PC-9 (cell line): ENCODE results near the gene PRR15L. TPM values are rescaled to one million over a fixed set of nuclear protein-coding genes. Genes with fewer than 3 reads are reported as not detected.

Experiments
- BruUV-seq: library from RNA; stranded (reverse); fragments of 400-500 nt; replicated peaks from 2 replicates; lab custom pipeline; 2021; lab: Mats Ljungman, UMichigan
- CTCF ChIA-PET: fragments of 300-600 bp; sonication (Branson Sonifier 250); formaldehyde crosslinking; loops from one replicate; lab custom pipeline; 2022; ENCODE audit warnings: antibody characterized with exemption; lab: Charles Lee
- POLR2A ChIA-PET: fragments of 300-600 bp; sonication (Branson Sonifier 250); formaldehyde crosslinking; loops from one replicate; lab custom pipeline; 2022; ENCODE audit warnings: antibody characterized with exemption; ENCODE audit not compliant: unreplicated experiment; lab: Charles Lee
- DNase-seq, 2 experiments: peaks; one replicate each; pipeline versions ENCODE4 v3.0.0 to v3.0.0-alpha.2; 2015 to 2022; ENCODE audit warnings: mixed read lengths in 1 of 2
- H2AFZ ChIP-seq: fragments of 200-600 bp; sonication (generic); 2 replicates; pipeline ENCODE4 v1.8.1; 2017; ENCODE audit warnings: antibody characterized with exemption
- H3F3A ChIP-seq: fragments of 200-600 bp; sonication (generic); 2 replicates; pipeline ENCODE4 v1.8.1; 2017; ENCODE audit warnings: antibody characterized with exemption, mild to moderate bottlenecking, low read depth; ENCODE audit not compliant: insufficient read depth
- H3K27ac ChIP-seq: fragments of 200-600 bp; sonication (generic); 2 replicates; pipeline ENCODE4 v1.6.1; 2016; ENCODE audit warnings: mixed run types
- H3K27me3 ChIP-seq: fragments of 200-600 bp; sonication (generic); 2 replicates; pipeline ENCODE4 v1.6.1; 2016; ENCODE audit warnings: low read depth, mixed run types; ENCODE audit not compliant: insufficient read depth
- H3K36me3 ChIP-seq: fragments of 200-600 bp; sonication (generic); 2 replicates; pipeline ENCODE4 v1.6.1; 2016; ENCODE audit warnings: low read depth, mixed run types
- H3K4me1 ChIP-seq: fragments of 200-600 bp; sonication (generic); replicated peaks from 2 replicates; pipeline ENCODE4 v1.6.1; 2016; ENCODE audit warnings: mixed run types; ENCODE audit not compliant: insufficient read depth
- H3K4me2 ChIP-seq: fragments of 200-600 bp; sonication (generic); 2 replicates; pipeline ENCODE4 v1.6.1; 2017; ENCODE audit warnings: mixed run types
- H3K4me3 ChIP-seq: fragments of 200-600 bp; sonication (generic); 2 replicates; pipeline ENCODE4 v1.6.1; 2016; ENCODE audit warnings: mixed run types
- H3K79me2 ChIP-seq: fragments of 200-600 bp; sonication (generic); 2 replicates; pipeline ENCODE4 v1.6.1; 2017; ENCODE audit warnings: low read depth, mixed run types
- H3K9me2 ChIP-seq: fragments of 200-600 bp; sonication (generic); 2 replicates; pipeline ENCODE4 v1.8.1; 2017; ENCODE audit warnings: mild to moderate bottlenecking; ENCODE audit not compliant: insufficient read depth
- H3K9me3 ChIP-seq: fragments of 200-600 bp; sonication (generic); 2 replicates; pipeline ENCODE4 v1.8.1; 2016; ENCODE audit warnings: low read depth; ENCODE audit not compliant: insufficient read depth
- H4K20me1 ChIP-seq: fragments of 200-600 bp; sonication (generic); 2 replicates; pipeline ENCODE4 v1.8.1; 2017; ENCODE audit not compliant: insufficient read depth
- EZH2 ChIP-seq: fragments of 200-600 bp; sonication (generic); IDR thresholded peaks from 2 replicates; pipeline ENCODE4 v1.8.0; 2017; ENCODE audit warnings: antibody characterized with exemption, low read depth
- intact Hi-C: fragments of 100-400 bp; cut with micrococcal nuclease; formaldehyde crosslinking; loops from one replicate; pipeline ENCODE4 v1.10.0; 2022; ENCODE audit not compliant: unreplicated experiment
- total RNA-seq: library from RNA; stranded (reverse); gene quantifications from 2 replicates; pipeline ENCODE4 v1.2.3, GENCODE V29; 2021
- TF ChIP-seq, protein P1 (sequence below): fragments of 200-600 bp; sonication (generic); conservative IDR thresholded peaks from 2 replicates; pipeline ENCODE4 v1.6.1; 2017; ENCODE audit warnings: mixed run types, antibody characterized with exemption, mild to moderate bottlenecking, moderate library complexity

The PRR15L gene
- total RNA-seq, 1 experiment from 2014 or later: 5.3 TPM

DNA sequence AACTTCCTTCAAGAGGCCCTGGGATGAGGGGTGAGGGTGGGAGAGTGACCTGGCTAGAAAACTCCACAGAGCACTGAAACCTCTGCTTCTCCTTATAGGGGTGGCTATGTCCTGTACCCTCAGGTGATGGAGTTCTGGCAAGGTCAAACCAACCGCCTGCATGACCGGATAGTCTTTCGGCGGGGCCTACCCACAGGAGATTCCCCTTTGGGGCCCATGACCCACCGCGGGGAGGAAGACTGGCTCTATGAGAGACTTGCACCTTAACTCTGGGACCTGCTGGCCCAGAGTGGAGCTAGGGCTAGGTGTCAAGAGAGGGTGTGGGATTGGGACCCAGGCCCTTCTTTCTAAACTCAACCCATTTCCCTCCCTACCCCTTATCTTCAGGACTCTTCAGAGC is 11.2 kb downstream of the PRR15L start:
- ChIA-PET CTCF (interaction anchor here (0.6 to 1.9 kb wide), 9 partner anchors 10 to 349 kb away, joined by 3 to 13 read pairs (median 4); partner anchors contain the start of genes CDK5RAP3, SCRN2 and SP2), POLR2A (interaction anchor here (0.5 to 0.9 kb wide), 5 partner anchors 10 to 33 kb away, joined by 3 to 12 read pairs (median 4); partner anchors contain the start of genes CDK5RAP3 and PRR15L)
- H3K27me3 ChIP-seq: no peaks in the 10 kb centered on the region
- H3K79me2 ChIP-seq: peaks cover 26% of the 10 kb centered on the region
- TF ChIP-seq EZH2: no peak
- TF ChIP-seq, protein P1, sequence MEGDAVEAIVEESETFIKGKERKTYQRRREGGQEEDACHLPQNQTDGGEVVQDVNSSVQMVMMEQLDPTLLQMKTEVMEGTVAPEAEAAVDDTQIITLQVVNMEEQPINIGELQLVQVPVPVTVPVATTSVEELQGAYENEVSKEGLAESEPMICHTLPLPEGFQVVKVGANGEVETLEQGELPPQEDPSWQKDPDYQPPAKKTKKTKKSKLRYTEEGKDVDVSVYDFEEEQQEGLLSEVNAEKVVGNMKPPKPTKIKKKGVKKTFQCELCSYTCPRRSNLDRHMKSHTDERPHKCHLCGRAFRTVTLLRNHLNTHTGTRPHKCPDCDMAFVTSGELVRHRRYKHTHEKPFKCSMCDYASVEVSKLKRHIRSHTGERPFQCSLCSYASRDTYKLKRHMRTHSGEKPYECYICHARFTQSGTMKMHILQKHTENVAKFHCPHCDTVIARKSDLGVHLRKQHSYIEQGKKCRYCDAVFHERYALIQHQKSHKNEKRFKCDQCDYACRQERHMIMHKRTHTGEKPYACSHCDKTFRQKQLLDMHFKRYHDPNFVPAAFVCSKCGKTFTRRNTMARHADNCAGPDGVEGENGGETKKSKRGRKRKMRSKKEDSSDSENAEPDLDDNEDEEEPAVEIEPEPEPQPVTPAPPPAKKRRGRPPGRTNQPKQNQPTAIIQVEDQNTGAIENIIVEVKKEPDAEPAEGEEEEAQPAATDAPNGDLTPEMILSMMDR: no peak
- intact Hi-C loops: loop anchor here (10.0 kb wide), 1 partner anchor 668 kb away; the partner anchor contains the start of genes HOXB7 and HOXB8
- H3K27ac ChIP-seq: peak overlapping the region; percentile 6; the same call in 1 of the 2 replicates
- no TSS peak for BruUV-seq
- H3K36me3 ChIP-seq: peaks cover 20% of the 10 kb centered on the region
- peaks cover 46% of the 10 kb centered on the region for H3K4me1 ChIP-seq
- no peaks in the 10 kb centered on the region for H4K20me1 ChIP-seq
- peaks cover 48% of the 10 kb centered on the region; the same call in 1 of the 2 replicates for H3F3A ChIP-seq
- no peak overlapping the region for H3K4me3 ChIP-seq
- no peak overlapping the region for H2AFZ ChIP-seq
- H3K9me3 ChIP-seq: no peaks in the 10 kb centered on the region
- DNase-seq: no peak
- H3K9me2 ChIP-seq: no peaks in the 10 kb centered on the region
- no peak overlapping the region for H3K4me2 ChIP-seq

- Histone ChIP-seq H4K20me1 (no peaks in the 10 kb centered on the region), H3K4me2 (no peak overlapping the region), H3K4me1 (peaks cover 50% of the 10 kb centered on the region), H3K79me2 (peaks cover 26% of the 10 kb centered on the region), H3K27ac (peak overlapping the region; percentile 6; the same call in 1 of the 2 replicates), H3F3A (peaks cover 48% of the 10 kb centered on the region; the same call in 1 of the 2 replicates), H3K27me3 (no peaks in the 10 kb centered on the region), H2AFZ (no peak overlapping the region), H3K36me3 (peaks cover 20% of the 10 kb centered on the region), H3K4me3 (no peak overlapping the region), H3K9me2 (no peaks in the 10 kb centered on the region), H3K9me3 (no peaks in the 10 kb centered on the region)
- DNase-seq: no peak
- ChIA-PET CTCF (interaction anchor here (0.8 kb wide), 1 partner anchor 102 kb away, joined by 3 read pairs; no protein-coding TSS in a partner anchor), POLR2A (no interaction called here)
- no peak for TF ChIP-seq EZH2
- TF ChIP-seq, protein P1: no peak
- no TSS peak for BruUV-seq
- intact Hi-C loops: loop anchor here (10.0 kb wide), 1 partner anchor 669 kb away; the partner anchor contains the start of genes HOXB7 and HOXB8
These were observed 11.9 kb downstream of the PRR15L start for GRCh38 chr17:47945529-47946508.

DNA sequence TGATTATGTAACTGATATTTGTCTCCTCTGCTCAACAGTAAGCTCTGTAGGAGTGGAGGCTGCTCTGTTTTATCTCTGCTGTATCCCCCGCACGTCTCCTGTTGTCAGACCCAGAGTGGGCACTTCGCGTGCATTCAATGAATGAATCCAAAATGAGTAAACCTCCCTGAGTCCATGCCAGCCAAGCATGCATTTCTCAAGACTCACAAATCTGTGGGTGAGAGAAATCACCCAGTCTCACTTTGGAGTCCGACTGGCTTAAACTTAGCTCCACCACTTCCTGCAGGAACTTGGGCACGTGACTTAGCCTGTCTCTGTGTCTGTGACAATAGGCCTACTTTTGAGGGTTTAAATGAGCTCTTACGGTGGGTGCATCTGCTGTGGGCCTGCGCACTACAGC is 12.6 kb downstream of the PRR15L start:
- CTCF ChIA-PET: no interaction called here
- H3K4me1 ChIP-seq: peaks cover 53% of the 10 kb centered on the region
- peaks cover 20% of the 10 kb centered on the region for H3K36me3 ChIP-seq

More for the DNA sequence above, 12.6 kb downstream of the PRR15L start:
- Histone ChIP-seq H3K27me3 (no peaks in the 10 kb centered on the region), H3F3A (peaks cover 47% of the 10 kb centered on the region; the same call in 1 of the 2 replicates), H3K4me3 (no peak overlapping the region), H3K9me3 (no peaks in the 10 kb centered on the region), H3K9me2 (no peaks in the 10 kb centered on the region), H3K4me2 (no peak overlapping the region), H2AFZ (no peak overlapping the region), H3K27ac (no peak overlapping the region), H4K20me1 (no peaks in the 10 kb centered on the region), H3K79me2 (peaks cover 26% of the 10 kb centered on the region)
- DNase-seq: no peak
- POLR2A ChIA-PET: no interaction called here
- BruUV-seq: no TSS peak
- TF ChIP-seq, protein P1: no peak
- no peak for TF ChIP-seq EZH2
- intact Hi-C loops: loop anchor here (10.0 kb wide), 1 partner anchor 670 kb away; the partner anchor contains the start of genes HOXB7 and HOXB8
